Suprapubic skin (tissue), 4 donors: ENCODE measurements around the gene DECR2. TPM values are rescaled to one million over a fixed set of nuclear protein-coding genes. Genes with fewer than 3 reads are reported as not detected.

Experiments used
- DNase-seq, 2 donors: peaks; one replicate each; pipeline ENCODE4 v3.0.0-alpha.2; 2019; ENCODE audit warnings: low spot score in 2 of 2
- H3K27ac ChIP-seq: fragments of 200-600 bp; sonication (generic); one replicate; pipeline ENCODE4 v1.5.1; 2019
- H3K27me3 ChIP-seq: fragments of 200-600 bp; sonication (generic); one replicate; pipeline ENCODE4 v1.5.1; 2019
- H3K36me3 ChIP-seq: fragments of 200-600 bp; sonication (generic); one replicate; pipeline ENCODE4 v1.5.1; 2019
- H3K4me1 ChIP-seq: fragments of 200-600 bp; sonication (generic); one replicate; pipeline ENCODE4 v1.5.1; 2019
- H3K4me3 ChIP-seq: fragments of 200-600 bp; sonication (generic); one replicate; pipeline ENCODE4 v1.5.1; 2019; ENCODE audit warnings: mild to moderate bottlenecking
- H3K9me3 ChIP-seq: fragments of 200-600 bp; sonication (generic); one replicate; pipeline ENCODE4 v1.5.1; 2019
- EP300 ChIP-seq: sonication (generic); formaldehyde crosslinking; IDR thresholded peaks from one replicate; pipeline ENCODE4 v1.6.1; 2017; ENCODE audit warnings: antibody characterized with exemption
- POLR2A ChIP-seq, 2 donors: fragments of 450-650 bp; IDR thresholded peaks; one replicate each; pipeline ENCODE4 v1.6.1; 2017; ENCODE audit warnings: antibody characterized with exemption in 2 of 2, mild to moderate bottlenecking in 2 of 2, moderate library complexity in 2 of 2
- POLR2AphosphoS5 ChIP-seq, 3 donors: sonication (generic); formaldehyde crosslinking; IDR thresholded peaks; one replicate each; pipeline ENCODE4 v1.6.1; 2017; ENCODE audit warnings: antibody characterized with exemption in 3 of 3
- WGBS: methylation state at CpG from one replicate; pipeline ENCODE4 v1.1.5; 2018; 5-methylcytosine and 5-hydroxymethylcytosine counted together
- total RNA-seq, 4 donors: library from RNA; depleted of rRNA; stranded (reverse); fragments of >200 nt; gene quantifications; one replicate each; pipeline ENCODE4 v1.1.0, GENCODE V29; 2016
- TF ChIP-seq, protein P1 (sequence below), 2 donors: fragments of 200-600 bp in 1 of 2; fragments of 450-650 bp in 1 of 2; sonication (generic) in 1 of 2; IDR thresholded peaks; one replicate each; pipeline ENCODE4 v1.5.1; 2016 to 2019; ENCODE audit warnings: antibody characterized with exemption in 2 of 2, mild to moderate bottlenecking in 1 of 2, moderate library complexity in 1 of 2

Gene DECR2
- total RNA-seq, 4 donors from 2014 or later: 9.1 to 23.4 (median 12.3) TPM

DNA sequence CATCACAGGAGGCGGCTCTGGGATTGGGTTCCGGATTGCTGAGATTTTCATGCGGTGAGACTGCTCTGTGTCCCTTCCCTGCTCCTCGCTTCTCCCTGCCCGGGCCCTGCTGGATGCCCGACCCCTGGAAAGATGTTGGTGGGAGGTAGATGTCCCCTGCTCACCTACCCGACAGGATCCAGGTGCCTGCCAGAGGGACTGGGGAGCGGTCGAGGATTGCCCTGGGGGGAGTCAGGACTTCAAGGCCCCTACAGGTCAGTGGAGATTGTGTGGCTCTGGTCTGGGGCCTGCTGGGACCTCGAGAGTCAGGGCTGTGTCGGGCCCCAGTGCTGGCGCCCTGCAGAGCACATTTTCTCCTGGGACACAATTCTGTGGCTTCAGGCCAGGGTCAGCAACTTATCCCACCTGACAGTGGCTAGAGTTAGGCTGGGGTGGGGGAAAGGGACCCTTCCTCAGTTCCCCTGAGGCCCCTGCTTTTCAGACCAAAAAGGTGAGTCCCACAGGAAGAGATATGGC lies 3.3 kb downstream of the DECR2 start:
- H3K4me3 ChIP-seq: no peak overlapping the region
- no peak overlapping the region for H3K27ac ChIP-seq
- DNase-seq: no peak
- TF ChIP-seq POLR2A (IDR thresholded peaks at IDR 0.05) (no peak), EP300 (no peak), POLR2AphosphoS5 (IDR thresholded peaks at IDR 0.05) (no peak)
- TF ChIP-seq, protein P1, sequence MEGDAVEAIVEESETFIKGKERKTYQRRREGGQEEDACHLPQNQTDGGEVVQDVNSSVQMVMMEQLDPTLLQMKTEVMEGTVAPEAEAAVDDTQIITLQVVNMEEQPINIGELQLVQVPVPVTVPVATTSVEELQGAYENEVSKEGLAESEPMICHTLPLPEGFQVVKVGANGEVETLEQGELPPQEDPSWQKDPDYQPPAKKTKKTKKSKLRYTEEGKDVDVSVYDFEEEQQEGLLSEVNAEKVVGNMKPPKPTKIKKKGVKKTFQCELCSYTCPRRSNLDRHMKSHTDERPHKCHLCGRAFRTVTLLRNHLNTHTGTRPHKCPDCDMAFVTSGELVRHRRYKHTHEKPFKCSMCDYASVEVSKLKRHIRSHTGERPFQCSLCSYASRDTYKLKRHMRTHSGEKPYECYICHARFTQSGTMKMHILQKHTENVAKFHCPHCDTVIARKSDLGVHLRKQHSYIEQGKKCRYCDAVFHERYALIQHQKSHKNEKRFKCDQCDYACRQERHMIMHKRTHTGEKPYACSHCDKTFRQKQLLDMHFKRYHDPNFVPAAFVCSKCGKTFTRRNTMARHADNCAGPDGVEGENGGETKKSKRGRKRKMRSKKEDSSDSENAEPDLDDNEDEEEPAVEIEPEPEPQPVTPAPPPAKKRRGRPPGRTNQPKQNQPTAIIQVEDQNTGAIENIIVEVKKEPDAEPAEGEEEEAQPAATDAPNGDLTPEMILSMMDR (IDR thresholded peaks at IDR 0.05): no peak
- H3K36me3 ChIP-seq: peaks cover 6% of the 10 kb centered on the region
- H3K27me3 ChIP-seq: no peaks in the 10 kb centered on the region
- no peaks in the 10 kb centered on the region for H3K9me3 ChIP-seq
- peaks cover 18% of the 10 kb centered on the region for H3K4me1 ChIP-seq
- 95% methylated on average over 12 of the region's 12 CpGs for WGBS

DNA sequence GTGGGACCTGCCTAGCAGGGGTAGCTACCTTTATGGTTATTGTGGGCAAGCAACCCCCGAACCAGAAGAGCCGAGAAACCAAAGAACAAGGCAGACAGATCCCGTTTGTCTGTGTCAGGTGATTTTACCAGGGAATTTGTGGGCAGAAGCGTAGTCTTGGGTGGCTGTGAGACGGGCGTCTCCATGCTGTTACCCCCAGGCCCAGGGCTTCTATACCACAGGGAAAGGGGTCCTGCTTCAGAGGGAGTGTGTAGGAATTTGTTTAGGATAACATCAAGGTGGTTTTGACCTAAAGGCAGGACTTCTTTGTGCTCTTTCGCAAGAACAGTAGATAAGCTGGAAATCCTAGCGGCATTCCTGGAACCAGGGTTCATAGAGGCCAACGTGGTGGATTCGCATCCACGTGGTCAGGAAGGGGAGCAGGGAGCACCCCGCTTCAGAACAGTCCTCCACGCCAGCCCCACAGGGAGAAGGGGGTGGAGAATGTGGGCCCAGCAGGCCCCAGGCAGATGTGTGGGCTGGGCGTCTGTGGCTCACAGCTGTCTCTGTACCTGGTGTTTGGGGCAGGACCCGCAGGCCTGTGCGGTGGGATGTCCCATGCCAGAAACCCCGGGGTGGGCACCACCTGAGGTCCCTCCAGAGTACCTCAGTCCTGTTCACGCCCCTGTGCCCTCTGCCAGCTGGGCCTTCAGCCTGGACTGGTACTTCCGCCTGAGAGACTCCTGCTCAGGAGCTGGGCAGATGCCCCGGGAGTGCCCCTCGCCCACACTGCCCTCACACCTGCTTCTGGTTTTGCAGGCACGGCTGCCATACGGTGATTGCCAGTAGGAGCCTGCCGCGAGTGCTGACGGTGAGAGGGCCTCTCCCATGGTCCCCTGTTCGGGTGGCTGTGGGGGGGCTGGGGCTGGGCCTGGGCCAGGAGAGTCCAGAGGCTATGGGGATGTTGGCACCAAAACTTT lies 4.1 kb downstream of the DECR2 start:
- TF ChIP-seq POLR2AphosphoS5 (IDR thresholded peaks at IDR 0.05) (no peak), POLR2A (IDR thresholded peaks at IDR 0.05) (no peak), EP300 (no peak)
- TF ChIP-seq, protein P1 (IDR thresholded peaks at IDR 0.05): no peak
- Histone ChIP-seq H3K27me3 (no peaks in the 10 kb centered on the region), H3K4me1 (peaks cover 10% of the 10 kb centered on the region), H3K36me3 (peaks cover 14% of the 10 kb centered on the region), H3K27ac (no peak overlapping the region), H3K4me3 (no peak overlapping the region), H3K9me3 (no peaks in the 10 kb centered on the region)
- DNase-seq: no peak
- WGBS: 83% methylated on average over 17 of the region's 27 CpGs

DNA sequence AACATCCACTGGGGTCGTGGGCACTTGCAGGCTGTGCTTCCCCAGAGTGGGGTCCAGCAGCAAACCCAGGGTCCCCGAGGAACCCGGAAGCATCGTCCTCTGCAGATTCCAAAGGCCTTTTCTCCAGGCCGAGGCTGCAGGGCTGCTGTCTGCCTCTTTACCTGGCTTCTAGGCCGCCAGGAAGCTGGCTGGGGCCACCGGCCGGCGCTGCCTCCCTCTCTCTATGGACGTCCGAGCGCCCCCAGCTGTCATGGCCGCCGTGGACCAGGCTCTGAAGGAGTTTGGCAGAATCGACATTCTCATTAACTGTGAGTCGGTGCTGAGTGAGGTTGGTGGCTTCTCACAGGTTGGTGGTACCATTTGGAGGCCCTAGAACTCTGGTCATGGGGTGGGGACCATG lies 5.6 kb downstream of the DECR2 start:
- Histone ChIP-seq H3K4me3 (no peak overlapping the region), H3K4me1 (peaks cover 3% of the 10 kb centered on the region), H3K27me3 (no peaks in the 10 kb centered on the region), H3K9me3 (no peaks in the 10 kb centered on the region), H3K36me3 (peaks cover 28% of the 10 kb centered on the region), H3K27ac (no peak overlapping the region)
- WGBS: 87% methylated on average over 11 of the region's 16 CpGs
- no peak for DNase-seq
- TF ChIP-seq POLR2AphosphoS5 (IDR thresholded peaks at IDR 0.05): no peak
- no peak for TF ChIP-seq EP300

DNA sequence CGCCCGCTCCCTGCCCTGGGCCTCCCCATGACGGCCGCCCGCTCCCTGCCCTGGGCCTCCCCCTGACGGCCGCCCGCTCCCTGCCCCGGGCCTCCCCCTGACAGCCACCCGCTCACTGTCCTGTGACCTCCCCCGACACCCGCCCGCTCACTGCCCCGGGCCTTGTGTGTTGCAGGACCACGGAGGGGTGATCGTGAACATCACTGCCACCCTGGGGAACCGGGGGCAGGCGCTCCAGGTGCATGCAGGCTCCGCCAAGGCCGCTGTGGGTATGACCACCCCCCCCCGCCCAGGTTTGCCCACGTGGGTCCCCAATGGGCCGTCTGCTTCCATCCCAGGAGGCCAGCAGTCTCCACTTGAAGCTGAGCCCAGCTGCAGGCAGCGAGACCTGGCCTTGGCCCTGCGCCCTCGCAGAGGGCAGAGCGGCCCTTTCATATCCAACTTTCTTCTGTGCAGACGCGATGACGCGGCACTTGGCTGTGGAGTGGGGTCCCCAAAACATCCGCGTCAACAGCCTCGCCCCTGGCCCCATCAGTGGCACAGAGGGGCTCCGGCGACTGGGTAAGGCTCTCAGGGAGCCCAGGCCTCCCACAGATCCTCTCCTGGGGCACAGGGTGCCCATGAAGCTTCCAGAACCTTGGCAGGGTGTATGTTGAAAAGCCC lies 9.0 kb downstream of the DECR2 start:
- DNase-seq: no peak

DNA sequence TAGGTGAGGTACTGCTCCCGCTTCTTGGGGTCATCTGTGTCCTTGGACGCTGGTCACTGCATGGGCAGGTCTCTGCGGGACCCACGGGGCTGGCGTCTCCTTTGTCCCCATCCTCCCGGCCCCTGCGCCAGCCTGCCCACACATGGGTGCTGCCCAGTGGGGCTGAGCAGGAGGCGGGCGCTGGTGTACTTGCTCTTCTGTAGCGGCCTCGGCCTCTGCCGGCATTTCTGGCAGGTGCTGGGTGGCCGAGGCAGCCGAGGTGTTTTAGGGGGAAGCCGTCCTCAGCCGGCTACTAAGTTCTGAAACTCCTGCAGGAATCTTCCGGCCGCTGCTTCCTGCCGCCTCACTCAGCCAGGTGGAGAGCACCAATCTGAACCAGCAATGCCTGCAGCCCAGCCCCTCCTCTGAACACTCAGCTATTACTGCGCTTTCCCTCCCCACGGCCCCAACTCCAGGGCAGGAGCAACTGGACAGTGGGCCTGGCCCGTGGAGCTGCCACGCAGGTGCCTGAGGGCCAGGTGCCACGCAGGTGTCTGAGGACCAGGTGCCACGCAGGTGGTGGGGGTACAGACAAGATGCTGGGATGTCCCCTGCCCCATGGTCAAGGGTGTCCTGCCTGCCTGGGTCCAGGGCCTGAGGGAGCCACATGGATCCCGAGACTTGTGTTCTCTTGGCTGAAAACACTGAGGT lies 10.0 kb downstream of the DECR2 start:
- WGBS: 90% methylated on average over 4 of the region's 26 CpGs
- TF ChIP-seq, protein P1 (IDR thresholded peaks at IDR 0.05): no peak
- no peak for TF ChIP-seq POLR2AphosphoS5 (IDR thresholded peaks at IDR 0.05)
- TF ChIP-seq POLR2A (IDR thresholded peaks at IDR 0.05): no peak
- no peak for TF ChIP-seq EP300
- no peak overlapping the region for H3K4me3 ChIP-seq
- no peak overlapping the region for H3K27ac ChIP-seq
- no peaks in the 10 kb centered on the region for H3K4me1 ChIP-seq
- DNase-seq: no peak
- no peaks in the 10 kb centered on the region for H3K27me3 ChIP-seq
- H3K9me3 ChIP-seq: no peaks in the 10 kb centered on the region
- H3K36me3 ChIP-seq: peaks cover 28% of the 10 kb centered on the region

More for the DNA sequence above, 9.0 kb downstream of the DECR2 start:
- Histone ChIP-seq H3K4me1 (no peaks in the 10 kb centered on the region), H3K9me3 (no peaks in the 10 kb centered on the region), H3K4me3 (no peak overlapping the region), H3K36me3 (peaks cover 28% of the 10 kb centered on the region), H3K27ac (no peak overlapping the region), H3K27me3 (no peaks in the 10 kb centered on the region)
- WGBS: 89% methylated on average over 27 of the region's 36 CpGs
- TF ChIP-seq POLR2A (IDR thresholded peaks at IDR 0.05) (no peak), EP300 (no peak), POLR2AphosphoS5 (IDR thresholded peaks at IDR 0.05) (no peak)
- TF ChIP-seq, protein P1 (IDR thresholded peaks at IDR 0.05): no peak
